ENCODE measurements around the gene AQP2.

- TF ChIP-seq CTCF (IDR thresholded peaks at IDR 0.05) (no peak), POLR2A (IDR thresholded peaks at IDR 0.05) (no peak)
These were observed 26.5 kb upstream of the AQP2 start for GRCh38 chr12:49923880-49924556.
